GM18907 (cell line): ENCODE data around the gene PSMB8.

Experiments
- ATAC-seq: cut with Tn5 transposase; IDR thresholded peaks from one replicate; pipeline ENCODE4 v1.9.1; 2021; ENCODE audit warnings: mild to moderate bottlenecking, moderate library complexity; ENCODE audit not compliant: unreplicated experiment

The PSMB8 gene

DNA sequence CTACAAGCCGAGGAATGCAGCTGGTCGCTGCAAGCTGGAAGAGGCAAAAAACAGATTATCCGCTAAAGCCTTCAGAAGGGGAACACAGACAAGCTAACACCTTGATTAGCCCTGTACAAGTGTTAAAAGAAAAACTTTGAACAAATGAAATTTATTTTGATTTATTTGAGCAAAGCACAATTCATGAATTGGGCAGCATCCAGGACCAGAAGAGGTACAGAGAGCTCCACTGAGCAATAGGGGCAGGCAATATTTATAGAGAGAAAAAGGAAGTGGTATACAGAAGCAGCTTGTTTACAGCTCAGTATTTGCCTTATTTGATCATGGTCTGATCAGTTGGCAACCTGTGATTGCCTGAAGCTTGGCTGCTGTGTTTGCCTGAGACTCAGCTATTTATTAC lies 44.7 kb downstream of the PSMB8 start:
- no peak for ATAC-seq

DNA sequence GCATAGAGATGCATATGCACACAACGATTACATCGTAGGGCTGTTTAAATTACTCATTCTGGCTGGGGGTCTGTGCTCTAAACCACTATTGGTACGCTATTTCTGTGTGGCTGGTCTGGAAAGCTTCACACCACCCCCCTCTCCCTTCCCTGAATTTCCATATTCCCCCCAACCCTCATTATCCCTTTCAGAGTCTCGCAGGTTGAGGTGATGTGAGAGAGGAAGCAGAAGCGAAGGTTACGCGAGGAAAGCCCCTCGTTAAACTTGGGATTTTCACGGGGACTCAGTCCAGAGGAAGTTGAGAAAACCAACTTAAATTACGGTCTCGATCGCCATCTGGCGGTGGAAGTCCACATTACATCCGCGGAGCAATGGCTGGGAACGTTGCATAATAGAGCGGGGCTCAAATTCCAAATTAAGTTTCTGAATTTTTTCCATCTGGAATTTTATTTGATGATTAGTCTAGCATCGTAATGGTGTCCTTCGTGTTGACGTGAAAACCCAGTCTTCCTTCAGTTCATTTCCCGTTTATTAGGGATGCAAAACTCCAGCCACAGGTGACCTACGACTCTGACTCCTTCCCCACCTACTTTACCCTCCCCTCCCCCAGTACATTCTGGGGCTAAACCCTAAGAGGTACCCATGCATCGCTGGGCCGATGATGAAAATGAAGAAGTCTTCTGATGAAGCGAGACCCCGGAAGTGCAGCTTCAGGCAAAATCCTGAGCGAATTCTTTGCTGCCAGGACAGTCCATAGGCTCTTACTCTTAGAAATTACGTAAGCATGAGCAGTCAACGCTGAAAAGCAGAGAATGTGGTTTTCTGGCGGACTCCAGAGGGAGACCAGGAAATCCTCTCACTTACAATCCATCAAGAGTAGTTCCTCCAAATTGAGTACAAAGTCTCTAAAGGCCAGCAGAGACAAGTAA lies 46.7 kb downstream of the PSMB8 start:
- ATAC-seq, result no peak

DNA sequence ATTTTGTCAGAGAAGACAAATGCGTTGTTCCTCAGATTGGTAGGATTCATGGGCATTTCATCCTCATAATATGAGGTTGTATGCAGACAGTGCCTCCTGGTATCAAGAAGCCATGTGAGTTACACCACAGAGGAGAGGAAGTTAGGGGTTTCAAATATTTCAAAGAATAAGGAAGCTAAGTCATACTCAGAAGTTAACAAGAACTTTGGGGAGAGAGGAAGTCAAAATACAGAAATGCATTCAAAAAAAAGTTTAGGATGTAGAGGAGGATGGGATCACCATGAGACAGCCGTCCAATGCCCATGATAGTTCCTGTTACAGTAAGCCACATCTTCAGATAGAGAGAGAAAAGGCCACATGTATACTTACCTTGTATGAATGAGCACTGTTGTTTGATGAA lies 49.3 kb downstream of the PSMB8 start:
- no peak for ATAC-seq

DNA sequence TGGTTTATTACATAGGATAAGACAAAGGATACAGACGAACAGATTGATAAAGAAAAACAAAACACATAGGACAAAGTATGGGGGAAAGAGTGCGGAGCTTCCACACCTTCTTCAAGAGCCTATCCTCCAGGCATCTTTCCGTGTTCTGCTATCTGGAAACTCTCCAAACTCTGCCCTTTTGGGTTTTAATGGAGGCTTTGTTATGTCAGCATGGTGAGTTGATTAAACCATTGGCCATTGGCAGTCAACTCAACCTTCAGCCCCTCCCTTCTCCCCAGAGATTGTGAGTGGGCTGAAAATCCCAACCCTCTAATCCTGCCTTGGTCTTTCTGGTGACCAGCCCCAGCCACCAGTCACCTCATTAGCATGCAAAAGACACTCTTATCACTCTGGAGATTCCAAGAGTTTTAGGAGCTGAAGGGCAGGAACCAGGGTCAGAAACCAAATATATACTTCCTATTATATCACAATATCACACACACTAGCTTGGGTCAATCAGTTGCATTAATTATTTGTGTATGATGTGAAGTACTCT lies 50.9 kb downstream of the PSMB8 start:
- ATAC-seq, result no peak
